Measurements from ENCODE around the gene CSTB. TPM values are rescaled to one million over a fixed set of nuclear protein-coding genes. Genes with fewer than 3 reads are reported as not detected.

Gene CSTB
- total RNA-seq, 1 experiment from 2014 or later = 49.9 TPM

DNA sequence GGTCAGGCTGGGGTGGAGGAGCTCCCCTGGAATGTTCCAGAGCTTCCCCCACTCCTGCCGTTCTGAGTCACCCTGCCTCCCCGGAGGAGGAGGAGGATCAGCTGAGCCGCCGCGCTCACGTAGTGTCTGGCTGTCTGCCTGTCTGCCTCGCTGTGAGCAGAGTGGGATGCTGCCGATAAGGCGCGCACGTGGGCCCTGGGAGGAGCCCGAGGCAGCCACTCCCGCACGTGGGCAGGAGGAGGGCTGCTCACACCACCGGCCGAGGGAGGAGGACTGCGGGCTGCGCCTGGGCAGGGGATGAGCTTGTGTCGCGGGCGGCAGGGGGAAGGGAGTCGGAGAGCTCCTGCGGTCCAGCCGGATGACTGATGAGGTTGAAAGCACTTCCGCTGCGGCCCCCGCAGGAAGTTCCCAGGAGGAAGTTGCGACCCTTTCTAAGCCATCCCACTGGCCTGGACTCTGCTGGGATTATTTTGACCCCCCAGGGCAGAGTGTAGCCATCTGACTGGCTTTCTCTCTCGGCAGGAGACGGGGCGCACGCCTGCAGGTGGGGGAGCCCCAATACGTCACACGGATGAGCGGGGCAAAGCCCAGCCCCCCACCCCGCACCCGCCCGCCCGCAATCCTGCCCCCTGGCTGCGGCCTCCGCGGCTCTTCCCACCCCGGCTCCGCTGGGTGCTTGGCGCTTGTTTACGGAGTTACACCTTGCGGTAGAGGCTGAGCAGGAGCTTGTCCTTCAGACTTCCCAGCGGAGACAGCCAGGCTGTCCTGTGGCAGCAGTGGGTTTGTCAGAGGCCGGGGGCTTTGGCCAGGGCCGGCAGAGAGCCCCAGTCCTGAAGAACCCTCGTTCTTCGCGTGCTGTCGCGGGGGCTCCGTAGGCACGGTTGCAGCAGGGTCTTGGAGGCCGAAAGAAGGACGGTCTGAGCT, 47.4 kb downstream of the CSTB start:
- Histone ChIP-seq H3K4me3 (ENCODE audit: low read depth, low read length) (no peak overlapping the region), H3K9me3 (no peaks in the 10 kb centered on the region), H3K36me3 (ENCODE audit: control insufficient read depth, insufficient read depth, low read length) (peaks cover 3% of the 10 kb centered on the region; the same call in 1 of the 2 replicates), H3K27me3 (replicated peaks; ENCODE audit: control insufficient read depth, insufficient read depth, low read length) (no peaks in the 10 kb centered on the region), H3K4me1 (peaks cover 15% of the 10 kb centered on the region; the same call in 1 of the 2 replicates)
- peaks cover 23% of the 10 kb centered on the region for H3K4me1 Mint-ChIP-seq (ENCODE audit: low read depth, unreplicated experiment)
- no peaks in the 10 kb centered on the region for H3K9me3 Mint-ChIP-seq (ENCODE audit: unreplicated experiment)
- H3K27ac Mint-ChIP-seq (ENCODE audit: unreplicated experiment) = no peak overlapping the region
- peaks cover 63% of the 10 kb centered on the region for H3K36me3 Mint-ChIP-seq (ENCODE audit: insufficient read depth, unreplicated experiment)
- H3K4me3 Mint-ChIP-seq (ENCODE audit: unreplicated experiment) = no peak overlapping the region
- no peaks in the 10 kb centered on the region for H3K27me3 Mint-ChIP-seq (ENCODE audit: insufficient read depth, unreplicated experiment)
- ChIA-PET POLR2A (no interaction called here), CTCF (interaction anchor here (0.6 kb wide), 1 partner anchor 18 kb away, joined by 4 read pairs; no protein-coding TSS in a partner anchor)
- no peak for DNase-seq
- TF ChIP-seq CTCF (IDR thresholded peaks at IDR 0.05; ENCODE audit: insufficient read depth in 1 of 2, low read depth in 1 of 2, low read length in 1 of 2, severe bottlenecking in 1 of 2, unreplicated experiment in 1 of 2) = no peak
- intact Hi-C loops (cut with micrococcal nuclease; ENCODE audit: unreplicated experiment) = no loop called here
- BruUV-seq (replicated peaks) = no TSS peak

DNA sequence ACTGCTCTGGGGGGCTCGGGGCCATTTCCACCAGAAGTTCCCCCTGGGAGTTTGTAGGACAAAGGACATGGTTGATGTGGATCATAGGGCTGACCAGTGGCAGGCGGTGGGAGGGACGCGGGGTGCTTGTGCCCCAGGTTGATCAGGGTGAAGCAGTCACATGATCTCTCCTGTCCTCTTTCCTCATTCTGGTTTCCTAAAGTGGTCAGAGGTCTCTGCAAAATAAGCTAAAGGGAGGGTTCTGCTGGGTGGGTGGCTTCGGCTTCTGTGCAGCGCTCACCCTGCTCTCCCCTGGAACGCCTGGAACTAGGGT, 48.0 kb downstream of the CSTB start:
- no peak overlapping the region for H3K4me3 ChIP-seq (ENCODE audit: low read depth, low read length)

More for the DNA sequence above, 48.0 kb downstream of the CSTB start:
- peaks cover 23% of the 10 kb centered on the region for H3K4me1 Mint-ChIP-seq (ENCODE audit: low read depth, unreplicated experiment)
- CTCF ChIA-PET = no interaction called here
- no peaks in the 10 kb centered on the region for H3K27me3 ChIP-seq (replicated peaks; ENCODE audit: control insufficient read depth, insufficient read depth, low read length)
- TF ChIP-seq CTCF (IDR thresholded peaks at IDR 0.05; ENCODE audit: insufficient read depth in 1 of 2, low read depth in 1 of 2, low read length in 1 of 2, severe bottlenecking in 1 of 2, unreplicated experiment in 1 of 2) = no peak
- no peak overlapping the region for H3K4me3 Mint-ChIP-seq (ENCODE audit: unreplicated experiment)
- no TSS peak for BruUV-seq (replicated peaks)
- intact Hi-C loops (cut with micrococcal nuclease; ENCODE audit: unreplicated experiment) = no loop called here
- H3K36me3 ChIP-seq (ENCODE audit: control insufficient read depth, insufficient read depth, low read length) = peaks cover 2% of the 10 kb centered on the region
- H3K27ac Mint-ChIP-seq (ENCODE audit: unreplicated experiment) = no peak overlapping the region
- peaks cover 65% of the 10 kb centered on the region for H3K36me3 Mint-ChIP-seq (ENCODE audit: insufficient read depth, unreplicated experiment)
- H3K9me3 ChIP-seq = no peaks in the 10 kb centered on the region
- H3K9me3 Mint-ChIP-seq (ENCODE audit: unreplicated experiment) = no peaks in the 10 kb centered on the region
- H3K4me1 ChIP-seq = peaks cover 15% of the 10 kb centered on the region; the same call in 1 of the 2 replicates
- no peaks in the 10 kb centered on the region for H3K27me3 Mint-ChIP-seq (ENCODE audit: insufficient read depth, unreplicated experiment)
- DNase-seq = no peak
- POLR2A ChIA-PET = no interaction called here
